ENCODE measurements around the gene STK17A.

STK17A gene

DNA sequence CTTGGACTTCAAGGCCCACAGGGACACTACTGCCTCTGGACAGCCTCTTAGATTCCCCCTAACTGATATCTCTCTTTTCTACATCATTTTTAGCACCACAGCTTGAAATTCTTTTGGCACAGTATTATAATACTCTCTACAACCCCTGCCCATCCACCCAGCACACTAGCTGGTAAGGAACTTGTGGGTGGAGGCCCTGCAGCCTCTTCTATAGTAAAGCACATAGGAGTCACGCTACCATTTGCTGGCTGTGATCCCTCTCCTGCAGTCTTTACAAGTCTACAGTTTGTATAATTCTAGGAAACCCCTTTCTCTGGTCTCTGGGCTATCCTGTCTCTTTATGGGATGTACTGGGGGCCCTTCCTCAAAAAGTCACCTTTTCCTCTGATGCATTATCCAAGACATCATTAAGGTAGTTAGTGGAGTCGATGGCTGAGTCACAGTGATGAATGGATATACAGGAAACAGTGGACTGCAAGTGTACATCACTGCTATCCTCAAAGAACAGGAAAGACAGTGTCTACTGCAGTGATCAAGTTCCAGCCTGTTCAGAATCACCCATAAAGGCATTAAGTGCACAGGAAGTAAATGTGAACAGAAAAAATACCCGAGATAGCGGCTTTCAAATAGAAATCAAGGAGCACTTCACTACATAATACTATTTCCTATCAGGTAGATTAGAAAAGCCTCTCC lies 54.4 kb downstream of the STK17A start:
- DNase-seq, result no peak

DNA sequence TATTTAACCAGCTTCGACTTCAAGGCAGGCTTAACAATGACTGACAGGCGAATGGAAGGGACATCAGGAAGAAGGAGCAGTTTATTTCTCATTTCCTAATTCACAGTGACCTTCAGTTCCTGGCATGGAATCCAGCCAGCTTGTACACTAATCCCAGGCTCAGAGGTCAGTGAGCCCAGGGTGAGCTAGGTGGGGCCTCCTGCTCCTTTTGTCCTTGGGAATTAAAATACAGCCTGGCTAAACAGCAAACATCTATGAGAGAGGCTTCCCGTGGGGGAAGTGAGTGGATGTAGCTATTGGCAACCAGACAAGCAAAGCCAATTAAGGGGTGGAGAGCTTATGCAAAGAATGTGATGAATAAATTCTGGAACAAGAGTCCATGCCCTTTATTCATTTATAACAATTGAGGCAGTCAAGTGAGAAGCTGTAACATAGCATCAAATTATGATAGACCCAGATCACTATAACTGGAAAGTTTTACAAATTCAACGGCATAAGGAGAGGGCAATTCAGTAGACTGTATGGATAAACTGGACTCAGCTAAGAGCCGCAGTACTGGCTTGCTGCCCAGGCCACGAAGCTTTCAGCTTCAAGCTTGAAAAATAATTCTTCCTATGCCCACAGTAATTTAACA lies 57.1 kb downstream of the STK17A start:
- DNase-seq, result peak; percentile 27

DNA sequence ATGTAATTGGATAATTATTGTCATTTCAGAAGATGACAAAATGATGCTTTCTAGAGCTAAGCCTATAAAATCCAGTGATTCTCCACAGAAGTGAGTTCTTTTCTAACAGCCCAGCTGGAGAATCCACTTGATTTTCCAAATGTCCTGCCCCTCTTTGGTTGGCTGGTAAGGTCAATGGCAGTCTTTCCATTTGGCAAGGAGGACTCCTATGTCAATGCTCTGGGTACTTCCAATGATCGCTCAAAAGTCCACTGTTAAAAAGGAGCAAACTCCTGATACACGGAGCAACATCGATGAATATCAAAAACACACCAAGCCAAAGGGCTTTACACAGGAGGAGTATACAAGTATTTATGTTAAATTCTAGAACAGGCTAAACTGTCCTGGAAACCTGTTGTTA lies 57.8 kb downstream of the STK17A start:
- DNase-seq, result no peak

DNA sequence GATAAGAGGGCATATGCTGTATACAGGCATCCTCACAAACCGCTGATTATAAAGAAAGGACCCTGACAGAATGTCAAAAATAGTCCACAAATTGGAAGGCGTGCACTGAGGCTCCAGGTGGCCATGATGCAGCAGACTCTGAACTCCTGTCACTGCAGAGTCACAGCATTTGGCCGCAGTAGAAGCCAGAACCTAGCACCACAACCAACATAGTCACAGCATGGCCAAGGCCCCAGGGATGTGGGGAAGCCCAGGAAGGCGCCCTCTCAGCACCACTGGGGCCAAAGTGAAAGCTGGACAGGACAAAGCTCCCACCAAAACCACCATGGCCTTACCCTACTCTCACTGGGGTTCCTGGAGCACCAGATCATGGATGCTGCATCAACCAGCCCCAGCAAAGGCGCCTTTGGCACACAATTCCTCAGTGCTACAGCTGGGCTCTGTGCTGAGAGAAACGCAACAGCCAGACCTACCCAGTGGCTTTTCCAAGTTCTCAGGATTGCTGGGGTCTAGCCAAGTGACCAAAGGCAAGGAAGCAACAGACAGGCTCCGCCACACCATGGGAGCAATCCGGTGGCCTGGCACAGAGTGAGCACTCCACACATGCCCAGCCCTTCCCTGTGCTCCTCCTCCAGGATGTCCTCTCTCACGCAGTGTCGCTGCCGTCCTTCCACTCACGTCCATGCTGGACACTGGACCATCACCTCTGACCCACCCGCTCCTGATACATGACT lies 60.2 kb downstream of the STK17A start:
- DNase-seq, result no peak

DNA sequence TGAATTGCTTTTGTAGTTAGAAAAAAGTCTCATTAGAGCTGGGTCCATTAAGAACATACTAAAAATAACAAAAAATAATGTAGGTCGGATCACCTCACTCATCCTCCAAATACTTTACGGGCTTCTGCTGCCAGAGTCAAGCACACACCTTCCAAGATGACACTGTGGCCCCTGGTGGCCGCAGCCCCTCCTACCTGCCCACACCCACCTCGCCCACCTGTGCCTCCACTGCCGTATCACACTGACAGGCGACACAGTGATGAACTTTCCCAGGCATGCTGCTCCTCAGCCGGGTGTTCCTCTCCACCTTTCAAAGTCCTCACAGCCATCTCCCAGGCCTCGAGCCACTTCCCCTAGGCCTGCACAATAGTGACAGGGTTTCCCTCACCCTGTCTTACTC lies 60.9 kb downstream of the STK17A start:
- no peak for DNase-seq

DNA sequence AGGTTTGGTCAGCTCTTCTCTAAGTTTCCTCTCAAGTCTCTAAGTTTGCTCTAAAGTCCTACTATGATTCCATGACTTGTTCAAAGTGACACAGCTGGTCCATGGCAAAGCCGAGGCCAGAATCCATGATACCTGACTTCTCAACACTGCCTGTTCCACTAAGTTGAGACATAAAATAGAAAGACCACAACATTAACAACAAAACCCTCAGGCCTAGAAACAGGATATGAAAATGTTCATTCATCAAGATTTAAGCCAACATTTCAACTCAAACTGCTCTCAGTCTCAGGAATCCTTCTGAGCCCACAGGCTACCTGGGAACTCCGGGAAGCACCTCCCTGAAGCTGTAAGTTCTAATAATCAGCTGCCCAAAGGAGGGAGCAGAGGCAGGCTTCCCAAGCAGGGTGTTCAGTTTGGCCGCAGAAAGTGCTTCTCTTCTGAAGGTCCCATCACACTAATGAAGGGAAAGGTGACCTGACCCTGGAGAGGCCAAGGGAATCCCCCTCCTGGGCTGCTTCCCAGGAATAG lies 62.9 kb downstream of the STK17A start:
- no peak for DNase-seq

DNA sequence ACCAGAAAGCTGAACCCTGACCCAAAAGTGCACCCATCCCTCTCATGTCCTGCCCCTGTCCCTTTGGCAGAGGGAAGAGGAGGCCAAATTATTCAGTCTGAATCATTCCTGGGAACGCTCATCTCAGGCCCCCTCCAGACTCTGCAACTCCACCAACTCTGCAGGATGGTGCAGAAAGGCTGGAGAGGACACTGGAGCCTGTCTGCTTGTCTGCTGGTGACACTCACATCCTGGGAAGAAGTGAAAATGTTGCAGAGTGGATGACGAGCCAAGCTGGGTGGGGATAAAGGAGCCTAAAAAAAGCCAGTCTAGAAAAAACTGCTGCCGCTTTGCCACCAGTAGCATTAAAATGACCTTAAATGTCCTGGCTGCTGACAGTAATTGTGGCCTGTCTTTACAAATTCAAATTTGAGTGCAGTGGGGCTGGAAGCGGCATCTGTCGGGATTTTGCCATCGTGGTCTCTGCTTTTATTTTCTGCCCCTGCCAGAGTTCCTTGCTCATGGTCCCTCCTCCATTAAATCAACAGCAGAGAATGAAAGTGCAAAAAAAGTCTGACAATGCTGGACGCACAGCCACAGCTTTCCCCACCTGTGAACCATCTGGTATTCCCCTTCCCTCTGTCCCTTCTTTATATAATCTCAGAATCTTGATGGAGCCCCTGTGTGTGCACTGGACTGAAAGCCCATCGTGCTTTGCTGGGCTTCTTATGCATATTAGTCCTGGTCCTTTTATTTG lies 63.9 kb downstream of the STK17A start:
- no peak for DNase-seq

DNA sequence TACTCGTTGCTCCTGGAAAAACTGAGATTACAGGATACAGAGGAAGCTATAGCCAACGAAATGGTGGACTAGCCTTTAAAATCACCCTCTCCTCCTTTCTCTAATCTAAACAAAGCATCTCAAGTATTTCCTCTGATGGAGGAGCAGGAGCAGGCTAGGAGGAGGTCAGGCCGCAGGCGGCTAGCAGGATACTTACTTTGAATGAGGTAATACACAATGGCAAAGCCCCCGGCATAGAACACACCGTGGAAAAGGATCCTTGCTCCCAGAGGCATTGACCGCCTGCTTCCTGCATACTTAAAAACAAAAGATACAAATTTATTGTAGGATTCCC lies 64.4 kb downstream of the STK17A start:
- DNase-seq, result no peak

DNA sequence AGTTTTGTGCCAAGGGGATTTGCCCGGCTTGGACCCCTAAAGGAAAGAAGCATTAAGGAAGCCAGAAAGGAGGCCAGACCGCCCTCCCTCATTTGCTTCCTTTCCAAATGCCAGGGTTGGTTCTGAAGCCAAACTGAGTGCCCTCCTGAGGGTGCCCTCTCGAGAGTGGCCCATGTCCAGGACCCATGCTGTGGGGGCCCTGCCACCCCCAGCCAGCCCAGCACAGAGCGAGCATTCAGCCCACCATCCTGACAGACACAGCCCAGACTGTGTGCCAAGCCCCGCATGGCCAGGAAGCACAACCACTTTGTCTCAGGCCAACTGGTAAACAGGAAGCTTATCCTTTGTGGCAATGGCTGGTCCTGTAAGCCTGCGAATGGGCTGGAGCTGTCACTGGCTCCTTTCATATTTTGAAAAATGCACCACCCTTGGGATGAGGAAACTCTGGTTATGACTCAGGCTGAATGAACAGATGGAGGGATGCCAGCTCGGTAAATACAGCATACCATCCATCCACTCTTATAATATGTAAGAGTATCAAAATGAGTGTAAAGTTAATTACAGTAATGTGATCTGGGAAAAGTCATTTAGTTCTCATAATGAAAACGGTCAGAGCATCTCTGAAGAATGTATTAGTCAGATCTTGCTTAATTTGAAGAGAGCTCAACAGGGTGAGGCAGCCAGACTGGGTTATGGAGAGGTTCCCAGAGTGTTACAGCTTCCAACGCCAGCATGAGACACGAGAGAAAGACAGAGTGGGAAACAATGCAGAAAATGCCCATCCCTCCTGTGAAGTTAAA lies 65.0 kb downstream of the STK17A start:
- DNase-seq, result no peak

DNA sequence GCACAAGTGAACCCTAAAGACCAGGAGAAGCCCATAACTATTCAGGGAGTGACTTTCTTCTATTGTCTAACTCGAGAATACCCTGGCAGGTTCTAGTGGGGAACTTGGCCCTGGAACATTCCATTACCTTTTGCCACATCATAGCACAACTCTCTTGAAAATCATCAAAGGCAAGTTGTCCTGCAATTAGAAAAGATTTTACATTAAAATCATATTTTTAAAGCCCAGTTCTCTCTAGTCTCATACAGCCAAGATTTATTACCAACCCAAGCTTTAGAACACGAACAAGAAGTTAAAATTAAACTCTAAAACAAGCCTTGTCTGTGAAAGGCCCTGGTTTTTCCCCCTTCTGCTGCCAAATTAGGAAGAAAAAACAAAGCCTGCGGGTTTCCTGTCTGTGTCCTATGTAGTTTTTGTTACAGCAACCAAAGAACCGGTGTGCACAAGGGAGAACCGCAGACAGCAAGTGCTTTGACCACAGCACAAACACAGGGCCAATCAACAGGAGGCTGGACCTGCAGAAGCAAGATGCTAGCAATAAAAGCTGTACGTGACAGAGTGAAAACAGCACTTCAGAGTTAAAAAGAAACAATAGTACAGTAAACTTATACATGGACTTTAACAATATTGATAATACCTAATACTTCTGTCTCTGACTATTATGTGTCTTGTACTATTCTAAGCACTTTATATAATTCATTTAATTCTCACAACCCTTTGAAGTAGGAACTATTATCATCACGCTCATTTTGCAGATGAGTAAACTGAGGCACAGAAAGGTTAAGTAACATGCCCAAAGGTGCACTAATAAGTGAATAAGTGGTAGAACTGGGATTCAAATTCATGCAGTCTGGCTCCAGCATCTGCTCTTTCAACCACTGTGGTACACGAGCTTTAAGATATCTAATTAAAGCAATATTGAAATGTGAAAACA lies 65.8 kb downstream of the STK17A start:
- no peak for DNase-seq

DNA sequence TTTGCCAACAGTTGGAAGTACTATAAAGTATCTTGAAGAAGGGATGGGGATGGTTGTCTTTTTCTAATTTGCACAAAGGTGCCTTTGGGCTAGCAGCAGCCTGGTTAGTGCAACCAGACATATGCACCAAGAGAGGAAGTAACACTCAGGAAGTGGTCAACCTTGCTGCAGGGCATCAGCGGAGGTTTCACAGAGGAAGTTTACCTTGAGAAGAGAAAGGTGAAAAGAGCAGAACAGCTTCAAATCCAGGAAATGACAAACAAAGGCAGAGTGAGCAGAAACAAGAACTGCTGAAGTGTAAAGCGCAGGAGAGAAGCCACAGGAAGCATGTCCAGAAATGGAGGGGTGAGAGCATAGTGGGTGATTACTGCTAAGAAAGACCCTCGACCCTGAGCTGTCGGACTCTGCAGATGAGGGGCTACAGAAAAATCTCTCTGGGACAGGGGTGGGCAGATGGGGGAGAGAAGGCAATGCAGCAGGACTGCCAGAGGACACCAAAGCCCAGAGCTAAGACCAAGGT lies 66.9 kb downstream of the STK17A start:
- no peak for DNase-seq

DNA sequence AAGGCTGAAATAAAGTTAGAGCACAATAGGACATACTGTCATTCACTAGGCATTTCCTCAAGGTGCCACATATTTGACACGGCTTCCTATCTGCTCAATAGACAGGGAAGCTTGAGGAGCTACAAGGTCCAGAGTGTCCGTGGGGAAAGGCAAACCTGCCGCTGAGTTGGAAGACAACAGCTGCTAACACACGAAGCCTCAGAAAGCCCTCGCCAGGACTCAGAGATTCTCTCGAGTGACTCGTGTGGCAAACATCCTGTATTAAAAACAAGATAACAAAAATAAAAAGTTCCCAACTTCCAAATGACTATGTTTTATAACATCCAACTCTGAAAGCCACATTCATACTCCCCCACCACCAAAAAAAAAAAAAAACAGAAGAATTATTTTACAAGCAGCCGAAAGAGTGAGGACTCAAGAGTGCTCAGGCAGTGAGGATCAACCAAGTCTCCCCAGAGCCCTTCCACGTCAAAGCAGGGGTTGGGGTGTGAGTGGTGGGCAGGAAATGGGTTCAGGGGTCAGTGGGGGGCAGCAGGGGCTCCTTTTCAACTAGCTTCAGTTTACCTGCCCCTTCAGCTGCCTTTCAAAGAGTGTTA lies 67.6 kb downstream of the STK17A start:
- no peak for DNase-seq

DNA sequence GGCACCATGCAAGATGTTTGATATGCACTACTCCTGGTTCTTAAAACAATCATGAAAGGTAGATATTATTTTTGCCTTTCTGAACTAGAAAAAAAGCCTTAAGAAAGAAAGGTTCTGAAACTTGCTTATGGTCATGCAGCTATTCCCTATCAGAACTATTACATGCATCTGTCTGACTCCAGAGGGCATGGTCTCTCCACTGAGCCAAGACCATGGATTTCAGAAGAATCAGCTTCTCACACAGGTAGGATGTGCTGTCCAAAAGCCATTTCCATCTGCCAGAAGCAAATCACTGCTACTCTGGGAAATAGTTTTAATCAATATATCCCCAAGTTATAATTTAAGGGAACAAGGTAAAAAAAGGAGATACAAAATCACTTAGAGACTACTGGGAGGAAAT lies 69.5 kb downstream of the STK17A start:
- no peak for DNase-seq

DNA sequence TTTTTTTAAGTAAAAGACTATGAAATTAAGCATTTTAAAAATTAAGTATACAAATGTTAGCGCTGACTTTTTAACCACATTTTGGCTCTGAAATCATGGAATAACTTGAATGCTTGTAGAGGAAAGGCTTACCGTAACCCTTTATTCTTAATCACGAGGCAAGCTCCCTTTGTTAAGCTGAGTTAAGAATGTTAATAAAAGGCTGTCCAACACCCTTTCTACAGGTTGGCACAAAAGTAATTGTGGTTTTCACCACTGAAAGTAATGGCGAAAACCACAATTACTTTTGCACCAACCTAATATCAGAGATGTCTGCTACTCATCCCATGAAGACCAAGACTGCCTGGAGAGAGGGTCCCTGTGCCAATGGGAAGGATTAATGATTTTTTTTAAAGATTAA lies 70.6 kb downstream of the STK17A start:
- DNase-seq, result no peak

DNA sequence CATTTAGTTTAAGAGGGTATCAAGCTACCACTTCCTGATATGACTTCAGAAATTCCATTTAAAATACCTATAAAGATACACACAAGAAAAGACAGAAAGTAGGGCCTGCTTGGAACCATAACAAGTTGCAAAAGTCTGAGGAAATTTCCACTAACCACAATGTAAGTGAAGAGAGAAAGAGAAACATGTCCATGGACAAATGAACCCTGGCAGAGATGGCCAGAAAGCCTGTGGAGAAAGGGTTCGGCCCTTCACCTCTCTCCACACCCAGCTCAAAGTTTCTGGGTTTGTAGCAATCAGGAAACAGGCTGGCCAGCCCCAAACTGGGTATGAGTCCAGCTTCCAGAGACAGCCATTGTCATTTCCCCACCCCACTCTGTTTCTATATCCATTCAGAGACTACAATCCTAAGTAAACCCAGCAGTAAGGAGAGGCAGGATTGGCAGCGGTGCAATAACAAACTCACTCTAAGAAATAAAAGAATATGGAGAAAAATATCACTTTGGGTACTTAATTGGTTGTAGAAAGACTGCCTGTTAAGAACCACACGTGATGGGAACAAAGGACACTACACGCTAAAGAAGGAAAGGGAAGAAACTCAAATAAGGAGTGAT lies 71.1 kb downstream of the STK17A start:
- no peak for DNase-seq

DNA sequence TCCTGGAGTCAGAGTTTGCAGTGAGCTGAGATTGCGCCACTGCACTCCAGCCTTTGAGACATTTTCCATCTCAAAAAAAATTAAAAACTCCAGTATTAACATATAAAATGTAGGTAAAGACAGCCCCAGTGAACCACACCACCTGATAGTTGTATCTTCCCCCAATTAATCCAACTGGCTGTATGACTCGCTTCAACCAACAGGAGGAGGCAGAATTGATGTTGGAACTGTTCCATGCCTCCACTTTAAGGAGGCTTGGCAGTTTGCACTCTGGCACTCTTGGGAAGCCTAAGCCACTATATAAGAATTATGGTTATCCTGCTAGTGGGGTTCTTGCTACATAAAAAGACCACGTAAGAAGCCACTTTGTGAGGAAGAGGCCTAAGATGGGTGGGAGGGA lies 72.7 kb downstream of the STK17A start:
- no peak for DNase-seq

DNA sequence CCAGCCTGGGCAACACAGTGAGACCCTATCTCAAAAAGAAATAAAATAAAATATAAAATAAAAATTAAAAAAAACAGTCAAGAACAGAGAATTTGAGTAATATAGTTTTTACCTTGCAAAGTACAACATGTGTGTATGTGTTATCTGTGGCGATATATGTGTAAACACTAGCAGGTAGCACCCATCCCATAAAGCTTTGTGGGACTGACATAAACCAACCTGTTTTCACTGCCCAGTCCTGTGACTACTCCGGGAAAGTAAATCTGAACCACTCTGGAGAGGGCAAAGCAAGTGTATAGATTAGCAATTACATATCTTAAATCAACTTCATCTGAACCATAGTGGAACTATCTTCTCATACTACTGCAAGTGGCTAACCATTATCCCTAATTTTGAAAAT lies 74.1 kb downstream of the STK17A start:
- no peak for DNase-seq

DNA sequence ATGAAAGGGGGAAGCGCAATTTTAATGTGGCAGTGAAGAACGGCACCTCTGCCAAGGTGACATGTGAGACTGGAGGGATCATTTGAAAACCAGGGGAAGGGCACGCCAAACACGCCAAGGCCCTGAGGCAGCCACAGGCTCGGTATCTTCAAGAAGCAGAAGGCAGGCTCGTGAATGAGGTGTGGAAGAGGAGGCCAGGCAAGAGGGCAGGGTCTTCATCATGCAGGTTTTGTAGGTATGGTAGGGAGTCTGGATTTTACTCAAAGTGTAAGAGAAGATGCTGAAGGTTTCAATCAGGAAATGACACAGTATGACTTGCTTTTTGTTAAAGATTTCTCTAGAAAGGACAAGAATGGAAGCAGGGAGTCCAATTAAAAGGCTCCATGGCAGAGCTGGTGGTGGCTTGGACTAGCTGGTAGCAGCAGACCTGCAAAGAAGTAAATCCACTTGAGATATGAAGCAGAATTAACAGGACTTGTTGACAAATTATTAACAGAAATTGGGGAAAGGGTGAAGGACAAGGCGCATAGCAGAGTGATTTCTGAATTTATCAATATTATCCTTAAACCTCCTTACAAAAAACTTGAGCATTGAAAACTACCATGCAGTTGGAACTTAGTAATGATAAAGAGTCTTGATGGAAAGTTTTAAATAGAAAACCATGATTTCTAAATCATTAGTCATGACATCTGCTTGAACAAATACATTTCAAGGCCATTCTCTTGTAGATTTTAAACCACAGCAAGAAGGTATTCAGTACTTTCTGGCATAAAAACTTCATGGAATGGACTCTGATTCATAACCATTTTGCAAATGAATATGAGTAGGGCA lies 76.0 kb downstream of the STK17A start:
- DNase-seq, result no peak

DNA sequence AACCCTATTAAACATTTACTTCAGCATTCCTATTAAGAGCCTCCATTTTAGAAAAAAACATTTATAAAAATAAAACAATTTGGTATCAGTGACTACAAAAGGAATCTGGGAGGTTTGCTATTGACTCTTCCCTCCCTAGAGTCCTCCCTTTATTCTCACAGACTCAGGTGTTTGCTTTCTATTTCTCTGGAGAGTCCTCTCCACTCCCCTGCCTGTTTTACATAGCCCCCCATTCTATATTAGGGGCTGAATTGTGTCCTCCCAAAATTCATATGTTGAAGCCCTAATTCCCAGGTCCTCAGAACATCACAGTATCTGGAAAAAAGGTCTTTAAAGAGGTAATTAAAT lies 76.6 kb downstream of the STK17A start:
- DNase-seq, result no peak

DNA sequence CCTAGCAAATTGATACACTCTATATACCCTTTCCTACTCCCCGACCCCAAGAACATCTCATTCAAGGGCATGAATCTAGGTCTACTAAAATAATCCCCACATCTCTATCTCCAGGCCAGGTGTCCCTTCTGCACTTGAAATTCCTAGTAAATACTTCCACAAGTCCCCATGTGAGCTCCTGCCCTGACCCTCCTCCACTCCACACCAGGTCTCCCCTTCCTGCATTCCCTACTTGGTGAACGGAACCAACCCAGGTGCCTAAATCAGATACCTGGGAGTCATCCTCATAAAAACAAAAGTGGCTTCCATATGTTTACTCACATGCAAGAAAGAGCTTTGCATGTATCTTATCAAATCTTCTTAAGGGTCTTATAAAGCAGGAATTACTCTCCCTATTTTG lies 77.2 kb downstream of the STK17A start:
- DNase-seq, result no peak

All from NCI-H510A (cell line).